HG02642 (cell line): Measurements from ENCODE around the gene VIPAS39.

ENCODE experiments used
- ATAC-seq: cut with Tn5 transposase; IDR thresholded peaks from one replicate; pipeline ENCODE4 v1.9.1; 2021; ENCODE audit warnings: mild to moderate bottlenecking; ENCODE audit not compliant: unreplicated experiment, poor library complexity

VIPAS39 gene

DNA sequence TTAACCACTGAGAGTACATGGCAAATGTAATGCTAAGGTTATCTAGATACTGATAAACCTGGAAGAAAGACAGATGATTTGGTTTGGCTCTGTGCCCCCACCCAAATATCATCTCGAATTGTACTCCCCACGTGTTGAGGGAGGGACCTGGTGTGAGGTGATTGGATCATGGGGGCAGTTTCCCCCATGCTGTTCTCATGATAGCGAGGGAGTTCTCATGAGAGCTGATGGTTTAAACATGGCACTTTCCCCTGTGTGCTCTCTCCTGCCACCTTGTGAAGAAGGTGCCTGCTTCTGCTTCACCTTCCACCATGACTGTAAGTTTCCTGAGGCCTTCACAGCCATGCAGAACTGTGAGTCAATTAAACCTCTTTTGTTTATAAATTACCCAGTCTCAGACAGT, 48.3 kb downstream of the VIPAS39 start:
- ATAC-seq: no peak

DNA sequence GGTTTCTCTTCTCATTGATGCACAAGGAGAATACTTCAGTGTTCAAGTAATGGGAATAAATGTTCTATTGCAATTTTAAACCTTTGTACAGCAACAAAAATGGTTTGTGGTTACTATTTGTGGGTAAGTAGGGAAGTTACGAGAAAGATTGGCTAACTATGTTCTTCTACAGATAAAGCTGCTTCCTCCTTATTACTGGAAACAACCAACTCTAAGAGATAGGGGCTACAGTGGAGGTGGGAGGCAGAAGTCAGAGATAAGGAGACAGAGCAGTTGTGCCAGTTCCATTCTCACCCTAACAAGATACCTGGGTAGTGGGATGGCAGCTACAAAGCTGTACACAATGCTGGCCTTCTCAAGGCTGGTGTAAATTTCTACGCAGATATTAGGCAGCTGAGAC, 50.2 kb downstream of the VIPAS39 start:
- no peak for ATAC-seq

DNA sequence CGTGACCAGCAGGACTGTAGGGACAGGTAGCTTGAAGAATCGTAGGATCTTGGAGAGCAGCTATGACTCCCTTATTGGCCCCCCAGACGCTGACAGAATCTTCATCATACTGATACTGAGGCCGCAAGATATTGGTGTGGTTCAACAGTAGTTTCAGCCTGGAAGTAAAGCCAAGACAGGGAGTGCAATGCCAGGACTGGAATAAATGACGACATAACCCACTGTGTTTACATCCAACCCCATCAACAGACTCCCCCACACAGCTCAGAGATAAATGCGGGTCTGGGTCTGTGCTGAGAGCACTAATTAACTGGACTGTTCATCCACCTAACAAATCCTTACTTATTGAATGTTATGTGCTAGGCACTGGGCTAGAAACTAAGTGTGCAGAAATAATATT, 50.7 kb downstream of the VIPAS39 start:
- no peak for ATAC-seq

DNA sequence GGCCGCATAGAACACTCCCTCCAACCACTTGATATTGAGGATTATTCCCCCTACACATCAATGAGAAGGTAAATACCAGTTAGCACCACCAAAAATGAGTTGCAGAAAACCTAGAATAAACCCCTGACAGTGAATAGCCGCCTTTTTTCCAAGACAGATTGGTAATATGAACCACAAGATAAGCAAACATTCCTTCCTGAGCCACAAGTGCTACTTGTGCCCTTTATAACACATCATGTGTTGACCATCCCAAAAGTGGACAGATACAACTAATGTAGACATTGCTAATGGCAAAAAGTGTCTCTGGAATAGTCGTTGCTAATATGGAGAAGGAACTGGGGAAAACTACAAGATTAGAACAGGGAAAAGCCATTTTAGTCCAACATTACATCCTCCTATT, 51.3 kb downstream of the VIPAS39 start:
- ATAC-seq: no peak

DNA sequence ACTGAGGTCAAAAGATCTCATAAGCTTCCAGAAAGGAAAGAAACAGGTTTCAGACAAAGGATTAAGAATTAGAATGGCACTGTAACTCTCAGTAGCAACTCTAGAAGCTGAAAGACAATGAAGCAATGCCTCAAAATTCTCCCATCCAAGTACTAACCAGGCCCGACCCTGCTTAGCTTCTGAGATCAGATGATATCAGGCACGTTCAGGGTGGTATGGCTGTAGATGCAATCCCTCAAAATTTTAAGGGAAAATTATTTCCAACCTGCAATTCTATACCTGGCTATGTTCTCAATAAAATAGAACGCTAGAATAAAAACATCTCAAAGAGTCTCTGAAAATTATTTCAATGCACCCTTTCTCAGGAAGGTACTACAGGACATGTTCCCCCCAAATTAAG, 53.6 kb downstream of the VIPAS39 start:
- ATAC-seq: no peak

GRCh38 chr14:77400216-77400615, 57.2 kb downstream of the VIPAS39 start:
- ATAC-seq: no peak

DNA sequence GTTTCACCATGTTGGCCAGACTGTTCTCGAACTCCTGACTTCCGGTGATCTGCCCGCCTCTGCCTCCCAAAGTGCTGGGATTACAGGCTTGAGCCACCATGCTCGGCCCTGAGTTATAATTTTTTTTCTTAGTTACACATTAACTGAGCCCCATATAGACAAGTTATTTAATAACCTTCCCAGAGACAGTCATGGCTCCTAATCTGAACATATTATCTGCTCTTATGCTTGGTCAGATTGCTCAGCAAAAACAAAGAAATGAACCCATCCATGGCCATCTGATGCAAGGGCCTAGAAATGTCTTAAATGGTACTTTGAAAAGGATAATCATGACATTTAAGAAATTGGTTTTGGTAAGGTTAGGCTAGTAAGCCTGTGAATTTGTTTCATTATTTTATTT, 67.2 kb downstream of the VIPAS39 start:
- ATAC-seq: no peak

- ATAC-seq: no peak
Measured at GRCh38 chr14:77378701-77379100, 78.7 kb downstream of the VIPAS39 start.

DNA sequence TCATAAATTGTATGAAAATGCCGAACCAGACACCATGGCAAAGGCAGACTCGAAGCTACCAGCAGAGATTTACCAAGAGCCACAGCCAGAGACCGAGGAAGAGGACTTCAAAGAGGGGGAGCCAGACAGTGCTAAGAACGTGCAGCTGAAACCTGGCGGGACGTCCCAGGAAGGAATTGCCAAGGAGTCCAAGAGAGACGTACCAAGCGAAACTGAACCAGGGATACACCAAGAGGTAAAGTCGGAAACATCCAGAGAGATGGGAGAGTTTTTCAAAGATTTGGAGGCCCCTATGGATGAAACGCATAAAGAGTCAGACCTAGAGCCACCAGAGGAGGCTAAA, 79.9 kb downstream of the VIPAS39 start:
- no peak for ATAC-seq

GRCh38 chr14:77376771-77377501, 80.5 kb downstream of the VIPAS39 start, which contains the start of the genes SAMD15 and TMED8:
SAMD15 (plus strand) TSS chr14:77377379; CDS start chr14:77377419, 40 bp downstream.
TMED8 (minus strand) TSS chr14:77377094; CDS start chr14:77377053, 41 bp downstream.
- peak; percentile 88 for ATAC-seq
